GM13977 (cell line): ENCODE measurements around the gene FAM20C.
"Not testable (repeated sequence)": the region's sequence is repeated elsewhere in the genome, so short reads cannot be mapped to it uniquely, and the experiment has no call there.

Source experiments
- DNase-seq: peaks from one replicate; pipeline ENCODE4 v3.0.0; 2012; ENCODE audit warnings: low spot score
- CTCF ChIP-seq: IDR thresholded peaks from 2 replicates; pipeline ENCODE4 v1.5.1; 2012; ENCODE audit warnings: mild to moderate bottlenecking, control low read depth; ENCODE audit not compliant: insufficient read depth; ENCODE audit errors: extremely low read depth, missing control alignments
- in situ Hi-C: fragments of 300-500 bp; cut with MboI; formaldehyde crosslinking; loops from one replicate; pipeline ENCODE4 v1.12.0; 2022; ENCODE audit warnings: low sequenced_read_pairs, low pct_unique_long_range_greater_than_20kb, mixed read lengths, inconsistent platforms; ENCODE audit not compliant: unreplicated experiment

Gene FAM20C

GRCh38 chr7:179948-180694, 12.2 kb upstream of the FAM20C start:
- DNase-seq: no peak
- in situ Hi-C loops: no loop called here
- TF ChIP-seq CTCF: no peak

GRCh38 chr7:181738-182137, 10.6 kb upstream of the FAM20C start:
- no peak for DNase-seq
- no peak for TF ChIP-seq CTCF
- in situ Hi-C loops: no loop called here

GRCh38 chr7:182502-182901, 9.9 kb upstream of the FAM20C start:
- DNase-seq, in situ Hi-C loops: not testable (repeated sequence)

- TF ChIP-seq CTCF: no peak
- DNase-seq: no peak
- in situ Hi-C loops: no loop called here
Observed at GRCh38 chr7:183496-184292, 8.7 kb upstream of the FAM20C start.

- DNase-seq: no peak
- TF ChIP-seq CTCF: no peak
- in situ Hi-C loops: no loop called here
Observed at GRCh38 chr7:184294-185264, 7.8 kb upstream of the FAM20C start.

- in situ Hi-C loops: no loop called here
- no peak for DNase-seq
Observed at GRCh38 chr7:186516-187113, 5.8 kb upstream of the FAM20C start.

More at GRCh38 chr7:186516-187113, 5.8 kb upstream of the FAM20C start:
- no peak for TF ChIP-seq CTCF
